GM18526 (cell line): ENCODE data around the gene LGR4.
A peak's percentile ranks its signal among the peaks of the same experiment; 100 is the strongest.

Source experiments
- POLR2A ChIP-seq: IDR thresholded peaks from 3 replicates; pipeline ENCODE4 v1.6.1; 2011; ENCODE audit not compliant: insufficient read length; ENCODE audit errors: extremely low read depth

The LGR4 gene

DNA sequence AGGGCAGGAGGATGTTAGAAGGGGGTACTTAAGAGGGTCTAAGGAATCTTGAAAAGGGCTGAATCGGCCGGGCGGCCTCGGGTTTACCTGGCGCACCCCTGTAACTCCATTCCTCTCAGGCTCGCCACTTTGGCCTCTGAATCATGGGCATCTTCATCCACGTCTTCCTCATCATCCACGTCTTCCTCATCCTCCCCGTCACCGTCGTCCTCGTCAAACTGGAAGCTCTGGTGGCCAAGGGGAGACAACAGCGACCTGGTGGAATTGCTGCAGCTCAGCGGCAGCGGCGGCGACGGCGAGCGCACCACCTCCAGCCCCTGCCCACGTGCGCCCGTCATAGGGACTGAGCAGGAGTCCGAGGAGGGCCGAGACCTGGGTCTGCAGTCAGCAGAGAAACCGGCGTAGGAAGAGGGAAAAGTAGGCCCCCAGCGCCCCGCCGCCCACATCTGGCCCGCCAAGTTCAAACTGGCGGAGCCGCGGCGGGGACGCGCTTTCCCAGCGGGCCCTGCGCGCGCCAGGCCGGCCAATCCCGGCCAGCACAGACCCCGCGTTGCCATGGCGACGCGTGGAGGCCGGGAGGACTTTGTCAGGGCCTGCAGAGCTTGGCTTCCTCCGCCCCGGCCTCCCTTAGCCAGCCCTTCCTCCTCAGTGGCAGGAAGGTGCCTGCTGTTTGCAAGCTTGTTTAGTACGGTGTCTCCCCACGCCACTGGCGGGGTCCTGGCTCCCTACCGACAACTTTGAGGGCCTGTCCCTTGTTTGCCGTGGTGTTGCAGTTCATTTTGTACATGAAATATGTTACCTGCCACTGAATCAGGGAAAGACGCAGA, 109.6 kb downstream of the LGR4 start, which contains the start of gene CCDC34:
TSS of gene CCDC34 (minus strand) at position 467 of the 827 bp plus-strand sequence. CDS start at position 446, 21 bp downstream.
- TF ChIP-seq POLR2A, result peak; percentile 49

DNA sequence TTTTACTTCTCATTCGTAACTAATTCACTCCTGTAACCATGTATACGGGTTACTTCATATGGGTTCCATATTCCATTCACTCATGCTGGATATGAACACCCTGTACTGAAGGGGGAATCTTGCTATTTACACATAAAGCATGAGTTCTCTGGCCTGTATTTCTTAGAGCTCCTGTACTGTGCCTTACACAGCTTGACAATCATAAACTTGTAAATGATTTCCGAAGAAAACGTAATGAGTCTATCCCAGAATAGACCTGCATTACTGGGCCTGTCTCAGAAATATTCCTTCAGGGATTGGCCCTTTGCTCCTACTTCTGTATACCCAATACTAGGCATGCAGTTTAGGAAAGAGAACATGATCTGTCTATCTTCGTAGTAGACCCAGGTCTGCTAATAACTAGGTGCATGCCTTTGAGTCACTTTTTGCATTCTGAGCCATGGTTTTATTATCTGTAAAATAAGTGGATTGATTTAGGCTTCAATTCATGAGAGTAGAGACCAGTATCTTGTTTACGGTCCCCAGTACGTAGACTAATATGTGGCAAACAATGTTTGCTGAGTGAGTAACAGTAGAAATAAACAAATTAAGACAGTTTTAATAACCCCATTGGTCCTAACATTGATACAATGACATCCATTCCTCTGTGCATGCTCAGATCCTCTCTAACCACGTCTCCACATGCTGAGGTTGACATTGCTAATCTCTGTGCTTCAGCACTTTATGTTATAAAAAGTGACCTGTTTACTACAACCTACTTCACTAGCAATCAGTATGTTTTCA, 110.8 kb downstream of the LGR4 start:
- TF ChIP-seq POLR2A, result no peak

DNA sequence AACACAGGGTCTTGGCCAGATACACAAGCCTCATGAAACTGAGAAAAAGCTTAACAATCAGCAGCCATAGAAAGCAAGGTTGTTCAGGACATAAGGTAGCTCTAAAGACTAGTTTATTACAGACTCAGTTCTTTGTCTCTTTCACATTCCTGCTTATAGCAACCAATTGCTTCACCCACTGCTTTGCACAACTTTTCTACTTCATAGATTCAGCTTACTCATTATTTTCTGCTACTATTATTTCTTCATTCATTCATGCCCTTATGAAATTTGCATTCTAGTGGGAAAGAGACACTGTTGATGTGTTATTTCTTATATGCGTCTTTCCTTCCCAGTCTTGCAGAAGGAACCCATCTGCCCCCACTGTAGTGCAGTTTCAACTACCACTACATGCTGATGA, 114.3 kb downstream of the LGR4 start:
- no peak for TF ChIP-seq POLR2A

DNA sequence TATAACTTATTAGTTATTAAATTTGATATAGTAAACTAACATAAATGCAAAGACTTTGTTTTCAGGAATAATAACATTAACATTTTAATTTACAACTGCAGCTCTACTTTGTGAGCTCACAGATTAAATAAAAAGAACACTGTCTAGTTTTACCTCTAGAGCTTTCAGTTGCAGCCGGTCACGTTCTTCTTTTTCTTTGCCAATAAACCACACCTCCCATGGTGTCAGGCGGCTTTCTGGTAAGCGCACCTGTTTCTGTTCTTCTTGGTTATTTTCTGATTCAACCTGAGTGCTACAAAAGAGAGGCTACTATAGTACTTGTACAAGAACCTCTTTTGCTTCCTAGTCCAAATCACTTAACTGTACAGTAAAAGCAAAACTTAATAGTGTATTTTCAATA, 115.3 kb downstream of the LGR4 start:
- TF ChIP-seq POLR2A, result no peak

DNA sequence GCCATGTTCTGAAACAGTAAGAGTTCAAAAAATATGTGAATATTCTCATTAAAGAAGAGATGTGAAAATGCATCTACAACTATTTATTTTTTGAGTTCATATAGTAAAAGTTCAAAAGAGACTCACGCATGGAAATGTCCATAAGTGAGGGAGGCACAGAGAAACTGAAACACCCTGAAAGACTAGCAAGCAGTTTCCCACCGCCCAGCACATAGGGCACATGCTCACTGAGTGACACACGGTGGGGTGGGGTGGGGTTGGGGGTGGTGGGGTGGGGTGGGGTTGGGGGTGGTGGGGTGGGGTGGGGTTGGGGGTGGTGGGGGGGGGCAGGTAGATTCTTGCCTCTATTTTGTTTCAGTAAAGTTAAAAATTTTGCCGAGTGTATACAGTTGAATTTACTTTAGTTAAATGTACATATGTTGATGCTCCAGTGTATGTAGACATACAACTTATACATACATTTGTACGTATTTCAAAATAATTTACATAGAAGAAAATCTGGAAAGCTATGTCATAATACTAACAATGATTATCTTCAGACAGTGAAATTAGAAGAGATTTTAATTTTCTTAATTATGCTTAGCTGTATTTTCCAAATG, 115.9 kb downstream of the LGR4 start:
- no peak for TF ChIP-seq POLR2A

DNA sequence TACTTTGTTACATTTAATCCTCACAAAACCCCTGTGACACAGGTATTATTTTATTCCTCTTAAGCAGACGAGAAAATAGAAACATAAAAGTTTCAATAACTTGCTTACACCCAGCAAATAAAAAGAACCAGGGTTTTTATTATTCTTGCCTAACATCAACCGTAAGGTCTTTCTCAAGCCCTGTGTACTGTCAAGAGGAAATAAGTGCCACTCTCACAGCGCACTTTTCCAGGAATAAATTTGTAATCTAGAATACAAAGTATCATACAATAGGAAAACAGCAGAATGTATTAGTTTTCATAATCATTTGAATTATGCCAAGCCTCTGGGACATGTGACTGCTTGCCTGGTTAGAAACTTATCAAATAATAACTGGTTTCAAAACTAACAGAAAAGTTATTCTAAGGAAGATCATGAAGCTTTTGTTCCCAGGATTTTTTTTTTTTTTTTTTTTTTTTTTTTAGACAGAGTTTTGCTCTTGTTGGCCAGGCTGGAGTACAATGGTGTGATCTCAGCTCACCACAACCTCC, 117.0 kb downstream of the LGR4 start:
- TF ChIP-seq POLR2A, result no peak

DNA sequence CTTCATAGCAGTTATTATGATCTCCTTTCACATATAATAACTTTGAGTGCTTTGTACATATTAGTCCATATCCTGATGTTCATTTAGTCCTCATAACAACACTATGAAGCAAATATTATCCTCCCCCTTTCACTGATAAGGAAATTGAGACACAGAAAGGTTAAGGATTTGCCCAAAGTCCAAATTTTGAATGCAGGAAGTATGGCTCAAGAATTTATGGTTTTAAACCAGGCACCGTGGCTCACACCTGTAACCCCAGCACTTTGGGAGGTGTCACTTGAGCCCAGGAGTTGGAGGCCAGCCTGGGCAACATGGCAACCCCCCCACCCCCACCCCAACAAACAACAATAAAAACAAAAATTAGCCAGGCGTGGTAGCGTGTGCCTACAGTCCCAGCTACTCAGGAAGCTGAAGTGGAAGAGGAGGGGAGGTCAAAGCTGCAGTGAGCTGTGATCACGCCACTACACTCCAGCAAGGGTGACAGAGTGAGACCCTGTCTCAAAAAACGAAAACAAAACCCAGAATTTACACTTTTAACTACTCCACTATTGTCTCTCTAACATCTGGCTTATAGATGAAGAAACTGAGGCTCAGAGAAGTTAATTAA, 118.1 kb downstream of the LGR4 start:
- no peak for TF ChIP-seq POLR2A

DNA sequence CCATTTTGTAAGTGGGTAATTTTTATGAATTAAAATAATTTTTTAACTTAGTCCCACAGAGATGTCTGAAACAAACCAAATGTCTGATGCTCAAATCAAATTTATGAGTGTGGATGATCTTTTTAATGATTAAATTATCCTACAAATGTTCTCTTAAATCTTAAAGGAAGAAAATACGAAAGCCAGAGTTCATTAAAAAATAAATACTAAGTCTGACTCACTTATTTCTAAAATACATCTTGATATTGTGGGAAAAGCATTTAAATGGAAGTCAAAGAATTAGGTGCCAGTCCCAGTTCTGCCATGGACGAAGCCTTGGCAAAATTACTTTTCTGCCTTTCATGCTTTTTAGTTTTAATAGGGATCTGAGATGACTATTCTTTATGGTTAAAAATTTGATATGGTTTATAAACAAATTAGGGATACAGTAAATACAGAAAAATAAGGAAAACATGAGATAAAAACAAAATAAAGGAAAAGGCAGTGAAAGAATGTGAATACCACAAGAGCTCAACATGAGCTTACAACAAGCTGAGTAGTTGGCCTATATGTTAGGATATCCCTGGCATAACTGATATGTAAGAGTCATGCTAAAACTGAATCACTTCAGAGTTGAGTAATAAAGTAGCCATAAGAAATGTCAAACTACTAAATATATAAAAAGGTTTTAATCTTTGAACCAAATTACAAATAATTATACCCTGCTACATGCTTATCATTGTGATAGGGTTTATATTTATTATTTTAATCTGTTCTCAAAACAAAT, 118.8 kb downstream of the LGR4 start:
- TF ChIP-seq POLR2A, result no peak

DNA sequence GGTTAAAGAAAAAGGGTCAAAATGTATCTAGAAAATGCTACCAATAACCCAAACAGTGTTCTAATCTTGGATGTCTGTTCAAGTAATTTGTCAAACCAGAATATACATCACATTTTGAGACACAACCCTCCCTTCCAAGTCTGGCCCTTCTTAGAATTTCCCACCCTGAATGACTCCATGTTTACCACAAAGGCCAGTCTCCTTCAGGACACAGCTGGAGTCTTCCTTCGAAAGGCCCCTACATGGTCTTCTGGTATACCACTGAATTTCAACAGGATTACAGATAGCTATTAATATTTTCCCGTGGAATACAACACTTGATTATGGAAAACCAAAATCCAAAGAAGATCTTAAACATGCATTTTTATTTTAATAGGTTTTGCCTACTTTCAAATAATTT, 119.8 kb downstream of the LGR4 start:
- TF ChIP-seq POLR2A, result no peak

DNA sequence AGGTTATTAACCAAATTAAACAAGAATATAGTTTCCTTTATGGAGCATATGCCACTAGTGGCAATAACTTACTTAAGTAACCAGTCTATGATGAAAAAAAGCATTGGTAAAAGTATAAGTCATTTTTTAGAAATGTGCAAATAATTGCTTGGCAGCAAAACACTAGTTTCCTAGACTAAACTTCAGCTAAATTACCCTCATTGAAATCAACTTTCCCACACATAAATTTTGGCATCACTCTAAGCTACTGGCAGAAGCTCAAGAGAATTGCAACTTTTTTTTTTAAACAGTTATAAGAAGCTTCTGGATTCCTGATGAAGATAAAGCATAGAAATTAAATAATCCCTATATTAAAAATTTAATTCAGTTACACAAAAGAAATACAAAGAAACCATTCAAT, 122.1 kb downstream of the LGR4 start:
- TF ChIP-seq POLR2A, result no peak

DNA sequence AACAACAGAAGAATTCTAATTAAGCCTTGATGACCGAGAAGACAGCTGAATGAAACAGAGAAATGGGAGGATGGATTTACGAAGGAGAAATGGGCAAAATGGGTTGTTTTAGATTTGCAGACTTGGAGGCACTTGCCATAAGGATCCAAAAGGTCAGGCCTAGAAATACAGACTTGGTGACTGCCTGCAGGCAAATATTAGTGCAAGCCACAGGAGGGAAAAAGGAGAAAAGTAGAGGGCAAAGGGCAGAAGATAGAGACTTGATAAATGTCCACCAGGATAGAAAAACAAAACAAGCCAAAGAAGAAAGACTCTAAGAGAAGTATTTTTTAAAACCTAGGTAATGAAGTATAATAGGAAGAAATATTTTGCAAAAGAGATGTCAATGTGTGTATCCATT, 122.7 kb downstream of the LGR4 start:
- no peak for TF ChIP-seq POLR2A

DNA sequence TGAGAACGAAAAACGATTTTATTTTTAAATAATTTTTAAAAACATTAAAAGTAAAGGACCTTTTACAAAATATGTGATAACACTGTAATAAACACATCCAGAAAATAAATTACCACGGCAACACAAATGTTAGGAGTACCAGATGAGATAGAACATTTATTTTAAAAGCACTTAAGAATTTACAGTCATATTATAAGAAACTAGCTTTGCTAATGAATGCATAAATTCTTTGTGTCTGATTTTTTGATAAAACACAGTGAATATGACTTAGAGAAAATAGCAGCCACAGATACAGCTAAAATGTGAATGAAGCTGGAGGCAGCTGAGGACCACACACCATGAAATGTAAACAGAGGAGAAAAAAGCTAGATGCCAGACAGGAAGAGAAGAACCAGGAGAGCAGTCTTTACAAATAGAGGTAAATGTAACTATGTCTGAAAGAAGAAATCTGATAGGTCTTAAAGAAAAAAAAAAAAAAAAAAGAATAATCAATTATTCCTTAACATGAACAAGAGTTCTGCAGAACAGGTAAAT, 124.2 kb downstream of the LGR4 start:
- TF ChIP-seq POLR2A, result no peak

DNA sequence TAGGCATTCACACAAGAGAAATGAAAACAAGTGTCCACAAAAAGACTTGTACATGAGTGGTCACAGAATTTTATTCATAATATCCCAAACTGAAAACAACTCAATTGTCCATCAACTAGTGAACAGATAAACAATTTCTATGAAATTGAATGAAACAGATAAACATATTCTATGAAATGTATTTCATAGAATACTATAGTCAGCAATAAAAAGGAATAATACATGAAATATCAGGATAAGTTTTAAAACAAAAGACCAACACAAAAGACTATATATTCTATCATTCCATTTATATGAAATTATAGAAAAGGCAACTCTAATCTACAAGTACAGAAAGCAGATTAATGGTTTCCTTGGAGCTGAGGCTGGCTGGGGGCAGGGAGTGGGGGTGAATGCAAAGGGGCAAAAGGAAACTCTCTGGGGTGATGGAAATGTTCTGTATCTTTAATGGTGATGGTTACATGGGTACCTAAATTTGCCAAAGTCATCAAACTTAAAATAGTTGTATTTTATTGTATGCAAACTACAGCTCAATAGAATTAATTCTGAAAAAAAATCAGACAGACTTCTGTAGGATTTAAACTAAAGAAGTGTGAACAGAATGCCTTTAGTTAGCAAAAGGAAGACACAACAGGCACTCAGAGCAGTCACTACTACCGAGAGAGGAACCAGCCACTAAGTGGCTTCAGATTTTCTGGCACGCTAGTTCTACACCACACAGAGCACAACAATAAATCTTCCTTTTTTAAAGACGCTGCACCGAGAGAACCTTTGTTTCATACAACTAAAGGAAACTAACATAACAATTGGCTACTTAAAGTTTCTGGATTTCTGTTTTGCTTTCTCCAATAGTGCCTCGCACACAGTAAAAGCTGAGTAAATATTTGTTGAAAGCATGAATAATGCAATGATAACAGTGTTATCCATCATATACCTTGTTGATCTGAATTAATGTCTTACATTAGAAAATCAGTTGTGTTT, 124.9 kb downstream of the LGR4 start:
- no peak for TF ChIP-seq POLR2A
